ENCODE data around the gene PDZK1IP1.

DNA sequence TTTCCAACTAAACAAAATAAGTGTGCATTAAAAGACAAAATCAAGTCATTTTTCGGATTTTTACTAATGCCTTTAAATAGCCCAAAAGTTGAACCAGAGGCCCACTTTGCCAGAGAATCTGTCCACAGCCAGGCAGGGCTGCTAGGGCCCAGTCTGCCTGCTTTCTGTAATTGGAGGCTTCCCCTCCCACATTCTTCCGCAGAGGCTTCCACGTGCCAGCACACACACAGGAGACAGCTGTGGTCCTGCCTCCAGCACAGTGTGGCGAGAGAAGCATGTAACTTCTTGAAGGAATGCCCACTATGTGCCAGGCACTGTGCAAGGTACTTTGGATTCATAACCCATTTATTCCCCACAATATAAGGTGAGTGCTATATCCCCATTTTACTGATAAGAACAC, 11.3 kb upstream of the PDZK1IP1 start:
- TF ChIP-seq POLR2AphosphoS5 (IDR thresholded peaks at IDR 0.05; ENCODE audit: low read depth) (no peak), CTCF (IDR thresholded peaks at IDR 0.05; ENCODE audit: insufficient read depth, low read length) (no peak), GABPA (IDR thresholded peaks at IDR 0.05; ENCODE audit: low read depth) (no peak)
- TF ChIP-seq, protein P1, sequence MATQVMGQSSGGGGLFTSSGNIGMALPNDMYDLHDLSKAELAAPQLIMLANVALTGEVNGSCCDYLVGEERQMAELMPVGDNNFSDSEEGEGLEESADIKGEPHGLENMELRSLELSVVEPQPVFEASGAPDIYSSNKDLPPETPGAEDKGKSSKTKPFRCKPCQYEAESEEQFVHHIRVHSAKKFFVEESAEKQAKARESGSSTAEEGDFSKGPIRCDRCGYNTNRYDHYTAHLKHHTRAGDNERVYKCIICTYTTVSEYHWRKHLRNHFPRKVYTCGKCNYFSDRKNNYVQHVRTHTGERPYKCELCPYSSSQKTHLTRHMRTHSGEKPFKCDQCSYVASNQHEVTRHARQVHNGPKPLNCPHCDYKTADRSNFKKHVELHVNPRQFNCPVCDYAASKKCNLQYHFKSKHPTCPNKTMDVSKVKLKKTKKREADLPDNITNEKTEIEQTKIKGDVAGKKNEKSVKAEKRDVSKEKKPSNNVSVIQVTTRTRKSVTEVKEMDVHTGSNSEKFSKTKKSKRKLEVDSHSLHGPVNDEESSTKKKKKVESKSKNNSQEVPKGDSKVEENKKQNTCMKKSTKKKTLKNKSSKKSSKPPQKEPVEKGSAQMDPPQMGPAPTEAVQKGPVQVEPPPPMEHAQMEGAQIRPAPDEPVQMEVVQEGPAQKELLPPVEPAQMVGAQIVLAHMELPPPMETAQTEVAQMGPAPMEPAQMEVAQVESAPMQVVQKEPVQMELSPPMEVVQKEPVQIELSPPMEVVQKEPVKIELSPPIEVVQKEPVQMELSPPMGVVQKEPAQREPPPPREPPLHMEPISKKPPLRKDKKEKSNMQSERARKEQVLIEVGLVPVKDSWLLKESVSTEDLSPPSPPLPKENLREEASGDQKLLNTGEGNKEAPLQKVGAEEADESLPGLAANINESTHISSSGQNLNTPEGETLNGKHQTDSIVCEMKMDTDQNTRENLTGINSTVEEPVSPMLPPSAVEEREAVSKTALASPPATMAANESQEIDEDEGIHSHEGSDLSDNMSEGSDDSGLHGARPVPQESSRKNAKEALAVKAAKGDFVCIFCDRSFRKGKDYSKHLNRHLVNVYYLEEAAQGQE (IDR thresholded peaks at IDR 0.05; ENCODE audit: insufficient replicate concordance, low read depth) = no peak
